Stimulated activated CD4-positive, alpha-beta T cell treated with anti-CD3 and anti-CD28 coated beads, Interleukin-12 subunit alpha, Interleukin-12 subunit beta, amount 100 ng/mL, for 24 hours (primary cell): Measurements from ENCODE around the gene CORO1C.
A peak's percentile ranks its signal among the peaks of the same experiment; 100 is the strongest.
"Not testable (repeated sequence)": the region's sequence is repeated elsewhere in the genome, so short reads cannot be mapped to it uniquely, and the experiment has no call there.

Experiments used
- DNase-seq, 2 experiments: peaks; one replicate each; pipeline ENCODE4 v3.0.0-alpha.2; 2020; ENCODE audit warnings: low read depth in 2 of 2

CORO1C gene

DNA sequence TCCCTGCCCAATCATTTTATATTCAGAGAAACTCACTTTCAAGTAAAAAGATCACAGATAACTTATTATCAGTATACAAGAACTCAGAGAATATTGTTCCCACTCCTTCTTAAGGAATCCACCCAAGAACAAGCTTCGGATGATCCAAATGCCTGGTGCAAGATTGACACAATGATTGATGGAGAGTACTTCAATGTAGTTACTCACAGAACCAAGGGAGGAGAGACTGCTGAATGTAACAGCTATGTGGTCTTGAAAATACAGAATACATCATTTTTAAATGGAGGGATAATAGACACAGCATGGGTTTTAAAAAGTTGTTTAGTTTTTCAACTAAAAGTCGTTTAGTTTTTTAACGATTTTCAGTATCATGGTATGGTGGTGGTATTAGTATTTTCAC is 59.3 kb downstream of the CORO1C start:
- DNase-seq: no peak

DNA sequence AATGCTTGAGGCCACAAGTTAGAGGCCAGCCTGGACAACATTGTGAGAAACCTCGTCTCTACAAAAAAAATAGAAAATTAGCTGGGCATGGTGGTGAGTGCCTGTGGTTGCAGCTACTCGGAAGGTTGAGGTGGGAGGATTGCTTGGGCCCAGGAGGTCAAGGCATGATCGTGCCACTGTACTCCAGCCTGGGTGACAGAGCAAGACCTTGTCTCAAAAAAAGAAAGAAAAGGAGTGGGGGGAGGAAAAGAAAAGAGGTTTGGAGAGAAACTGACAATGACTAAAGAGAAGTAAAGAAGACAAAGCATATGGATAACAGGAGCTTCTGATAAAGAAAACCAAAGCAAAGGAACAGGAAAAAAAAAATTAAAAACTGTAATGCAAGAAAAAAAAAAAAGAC is 60.2 kb downstream of the CORO1C start:
- DNase-seq: no peak

DNA sequence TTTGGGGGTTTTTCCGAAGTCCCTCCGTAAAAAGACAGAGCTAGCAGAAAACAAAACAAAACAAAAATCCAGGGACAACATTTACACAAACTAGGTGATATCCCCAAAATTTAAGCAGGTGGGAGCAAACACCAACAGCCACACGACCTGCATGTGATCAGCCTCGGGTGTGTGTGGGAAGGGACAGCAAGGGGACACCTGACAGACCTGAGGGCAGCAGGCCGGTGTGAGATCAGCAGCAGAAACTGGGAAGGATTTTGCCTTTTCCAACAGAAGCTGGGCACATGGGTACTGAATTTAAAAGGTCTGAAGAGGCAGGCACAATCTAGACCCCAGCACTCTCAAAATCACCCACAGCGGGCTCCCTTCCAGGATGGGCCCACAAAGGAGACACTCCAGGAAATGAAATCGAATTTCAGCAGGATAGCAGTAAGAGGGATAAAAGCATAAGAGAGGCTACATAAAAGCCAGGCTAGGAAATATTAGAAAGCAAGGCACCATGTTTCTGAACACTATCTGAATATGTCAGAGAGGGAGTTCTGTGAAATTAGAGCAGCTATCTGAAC is 61.2 kb downstream of the CORO1C start:
- no peak for DNase-seq

DNA sequence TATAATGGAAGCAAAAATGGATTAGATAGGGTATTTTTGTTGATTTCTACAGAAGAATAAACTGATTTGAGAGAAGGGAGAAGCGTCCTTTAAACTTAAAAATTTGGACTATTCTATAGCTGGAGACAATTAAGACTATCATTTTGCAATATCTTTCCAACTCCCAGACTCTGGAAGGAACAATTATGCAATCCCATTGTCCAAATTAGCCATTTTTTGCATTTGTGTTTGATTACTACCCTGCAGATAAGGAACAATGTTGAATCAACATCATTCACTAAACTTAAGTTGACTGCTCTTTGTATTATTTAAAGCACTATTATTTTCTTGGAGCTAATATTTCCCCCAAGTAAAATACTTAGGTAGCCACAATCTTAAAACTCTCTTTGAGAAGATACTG is 62.8 kb downstream of the CORO1C start:
- DNase-seq: no peak

DNA sequence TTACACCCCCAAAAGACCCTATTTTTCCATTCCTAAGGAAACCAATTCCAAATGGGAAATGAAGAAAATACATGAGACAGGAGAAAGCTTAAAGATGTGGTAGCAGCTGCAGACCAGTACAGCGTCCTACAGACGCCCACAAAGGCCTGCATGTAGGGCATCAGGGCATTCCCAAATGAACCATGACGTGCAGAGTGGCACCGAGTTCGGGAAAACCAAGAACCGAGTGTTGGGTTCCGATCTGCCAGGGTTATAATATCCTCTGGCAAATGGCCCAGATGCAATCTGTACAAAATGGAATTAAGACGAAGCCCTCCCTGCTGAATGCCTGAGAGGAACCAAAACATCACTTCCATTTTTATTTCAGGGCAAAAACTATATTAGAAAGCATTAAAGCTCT is 63.3 kb downstream of the CORO1C start:
- no peak for DNase-seq

DNA sequence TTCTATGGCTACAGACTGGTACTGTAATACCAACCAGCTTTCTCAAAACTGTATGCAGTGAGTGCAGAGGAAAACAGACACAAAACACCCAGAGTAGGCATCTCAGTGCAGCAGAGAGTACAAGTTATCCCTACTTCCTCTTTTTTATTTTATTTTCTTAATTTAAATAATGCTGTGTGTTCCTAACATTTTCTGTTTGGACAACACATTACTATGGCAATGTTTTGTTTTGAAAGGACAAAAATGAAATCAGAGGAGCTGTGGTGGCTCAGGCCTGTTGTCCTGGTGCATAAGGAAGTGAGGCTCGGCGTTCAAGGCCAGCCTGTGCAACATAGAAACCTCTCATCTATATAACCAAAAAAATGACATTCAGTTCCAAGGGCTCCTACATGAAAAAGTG is 64.0 kb downstream of the CORO1C start:
- DNase-seq: no peak

DNA sequence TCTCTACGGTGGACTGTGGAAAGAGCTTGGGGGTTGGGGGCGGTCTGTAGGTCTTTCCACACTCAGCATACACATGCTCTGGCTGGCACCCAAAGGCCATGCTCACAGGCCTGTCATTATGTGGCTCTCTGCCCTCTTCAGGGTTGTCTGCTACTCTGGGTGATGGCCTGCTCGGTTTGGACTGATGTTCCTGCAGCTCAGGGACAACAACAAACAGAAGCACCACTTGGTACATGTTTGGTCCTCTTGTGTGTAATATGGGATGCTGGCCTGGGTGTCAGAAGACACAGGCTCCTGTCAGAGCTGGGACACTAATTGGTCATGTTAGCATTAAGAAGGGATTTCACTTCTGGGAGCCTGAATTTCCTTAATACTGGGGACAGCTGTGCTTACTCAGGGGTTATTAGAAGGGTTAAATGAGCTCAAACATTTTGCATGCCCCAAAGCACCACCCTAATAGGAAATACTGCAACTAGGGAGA is 64.9 kb downstream of the CORO1C start:
- DNase-seq: no peak

DNA sequence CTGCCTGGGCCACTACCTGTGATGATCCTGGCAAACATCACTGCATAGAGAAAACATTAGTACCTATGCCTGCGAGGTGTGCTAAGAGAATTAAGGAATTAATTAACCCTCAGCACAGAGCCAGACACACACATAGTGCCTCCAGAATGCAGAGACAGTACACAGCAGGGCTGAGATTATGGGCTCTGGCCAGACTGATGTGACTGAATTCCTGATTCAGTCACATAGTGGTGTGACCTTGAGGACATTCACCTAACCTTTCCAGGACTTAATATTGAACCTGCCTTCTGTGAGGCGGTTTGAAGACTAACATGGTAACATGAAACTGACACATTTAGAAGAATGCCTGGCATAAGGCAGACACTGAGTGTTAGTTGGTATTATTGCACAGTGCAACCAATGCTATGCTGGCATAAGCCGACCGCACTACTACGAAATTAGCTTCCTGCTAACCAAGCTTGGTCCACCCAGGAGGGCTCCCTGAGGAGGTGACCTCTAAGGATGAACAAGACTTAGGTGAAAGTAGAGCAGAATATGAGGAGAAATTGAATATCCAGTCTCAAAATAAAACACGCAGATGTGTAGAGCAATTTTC is 65.6 kb downstream of the CORO1C start:
- DNase-seq: no peak

DNA sequence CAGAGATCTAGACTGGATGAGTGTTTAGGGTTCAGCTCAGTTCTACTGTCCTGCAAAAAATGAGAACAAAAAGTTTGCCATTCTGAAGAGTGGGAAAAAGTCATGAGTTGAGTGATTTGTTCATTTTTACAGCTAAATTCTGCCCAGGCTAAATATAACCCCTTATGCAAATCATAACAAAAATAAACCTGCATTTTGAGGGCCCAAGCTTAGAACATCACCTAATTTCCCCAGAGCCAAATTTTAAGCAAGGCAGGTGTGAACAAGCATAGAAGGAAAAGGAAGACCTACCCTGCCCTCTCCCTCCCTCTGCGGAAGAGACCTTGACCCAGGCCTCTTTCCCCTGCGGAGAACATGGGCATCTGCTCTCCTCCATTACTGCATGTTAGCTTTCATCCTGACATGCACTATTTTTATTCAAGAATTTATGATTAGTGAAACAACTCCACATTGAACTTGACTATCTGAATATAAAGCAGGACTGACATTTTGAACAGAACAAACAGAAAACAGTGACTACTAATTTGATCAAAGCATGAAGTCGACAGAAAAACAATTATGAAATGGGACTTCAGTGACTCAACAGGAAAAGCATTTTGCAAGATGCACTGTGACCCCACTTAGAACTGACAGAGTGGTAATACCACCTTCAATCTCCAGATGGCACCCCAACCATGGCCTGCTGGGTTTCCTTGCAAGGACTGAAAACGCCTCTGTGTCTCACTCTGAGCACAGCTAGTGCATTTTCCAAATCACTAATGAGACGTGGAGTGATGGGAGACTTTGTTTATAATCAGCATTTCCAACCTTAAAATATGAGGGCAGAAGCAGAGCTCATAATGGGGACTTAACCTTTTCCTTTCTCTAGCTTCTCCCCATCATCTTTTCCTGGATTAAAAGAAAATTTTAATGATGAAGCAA is 66.7 kb downstream of the CORO1C start:
- peak; percentile 69 to 81 for DNase-seq

DNA sequence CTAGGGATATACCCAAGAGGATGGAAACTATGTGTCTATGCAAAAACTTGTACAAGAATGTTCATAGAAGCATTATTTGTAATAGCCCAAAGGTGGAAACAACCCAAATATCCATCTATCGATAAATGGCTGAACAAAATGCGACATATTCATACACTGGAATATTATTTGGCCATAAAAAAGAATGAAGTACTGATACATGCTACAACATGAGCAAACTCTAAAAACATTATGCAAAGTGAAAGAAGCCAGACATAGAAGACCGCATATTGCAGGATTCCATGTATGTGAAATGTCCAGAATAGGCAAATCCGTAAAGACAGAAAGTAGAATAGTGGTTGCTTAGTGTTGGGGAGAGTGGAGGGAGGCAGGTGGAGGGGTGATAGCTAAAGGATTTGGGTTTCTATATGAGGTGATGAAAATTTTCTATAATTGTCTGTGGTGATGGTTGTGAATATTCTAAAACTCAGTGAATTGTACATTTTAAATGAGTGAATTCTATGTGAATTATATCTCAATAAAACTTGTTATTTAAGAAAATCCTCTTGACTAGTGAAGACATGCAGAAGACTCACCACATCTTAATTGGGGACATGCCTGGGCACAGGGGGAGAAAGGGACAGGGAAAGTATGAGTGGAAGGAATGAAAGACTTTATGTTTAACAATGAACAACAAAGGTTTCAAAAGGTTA is 67.8 kb downstream of the CORO1C start:
- no peak for DNase-seq

DNA sequence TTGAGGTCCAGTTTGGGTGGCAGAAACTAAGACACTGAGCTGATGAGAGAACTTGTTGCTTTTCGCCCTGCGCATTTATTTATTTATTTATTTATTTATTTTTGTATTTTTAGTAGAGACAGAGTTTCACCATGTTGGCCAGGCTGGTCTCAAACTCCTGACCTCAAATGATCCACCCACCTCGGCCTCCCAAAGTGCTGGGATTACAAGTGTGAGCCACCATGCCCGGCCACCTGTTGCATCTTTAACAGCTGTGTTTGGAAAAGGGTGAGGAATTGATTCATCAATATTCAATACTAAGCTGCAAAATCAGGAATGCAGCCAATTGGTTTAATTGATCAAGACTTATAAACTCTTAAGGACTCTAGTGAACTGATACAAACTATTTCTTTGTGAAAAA is 73.2 kb downstream of the CORO1C start:
- DNase-seq: not testable (repeated sequence)

DNA sequence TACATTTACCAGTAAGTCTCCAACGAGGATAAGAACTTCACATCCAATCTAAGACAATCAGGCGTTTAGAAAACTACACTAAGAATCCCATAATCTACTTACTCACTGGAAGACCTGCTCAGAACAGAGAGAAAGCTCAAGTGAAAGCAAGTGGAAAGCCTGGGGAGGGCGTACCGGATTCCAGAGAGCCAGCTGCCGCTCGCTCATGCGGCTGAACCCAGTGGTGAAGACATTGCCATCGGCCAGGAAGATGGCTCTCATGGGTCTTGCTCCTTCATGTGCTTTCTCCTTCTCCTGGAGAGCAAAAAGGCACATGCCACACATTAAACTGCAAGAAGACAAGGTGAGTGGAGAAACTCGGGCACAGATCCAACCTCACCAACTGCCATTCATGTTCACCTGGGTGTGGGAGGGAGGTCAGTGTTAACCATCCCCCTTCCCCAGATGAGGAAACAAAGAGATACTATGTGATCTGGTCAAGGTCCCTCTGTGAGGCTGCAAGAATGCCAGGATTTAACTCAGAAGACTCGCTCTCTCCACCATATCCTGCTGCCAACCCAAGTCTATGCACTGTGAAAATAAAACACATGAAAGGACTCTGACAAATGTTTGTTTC is 74.1 kb downstream of the CORO1C start:
- no peak for DNase-seq

DNA sequence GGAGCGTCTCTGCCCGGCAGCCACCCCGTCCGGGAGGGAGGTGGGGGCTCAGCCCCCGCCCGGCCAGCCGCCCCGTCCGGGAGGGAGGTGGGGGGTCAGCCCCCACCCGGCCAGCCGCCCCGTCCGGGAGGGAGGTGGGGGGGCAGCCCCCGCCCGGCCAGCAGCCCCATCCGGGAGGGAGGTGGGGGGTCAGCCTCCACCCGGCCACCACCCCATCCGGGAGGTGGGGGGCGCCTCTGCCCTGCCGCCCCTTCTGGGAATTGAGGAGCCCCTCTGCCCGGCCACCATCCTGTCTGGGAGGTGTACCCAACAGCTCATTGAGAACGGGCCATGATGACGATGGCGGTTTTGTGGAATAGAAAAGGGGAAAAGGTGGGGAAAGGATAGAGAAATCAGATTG is 75.1 kb downstream of the CORO1C start:
- DNase-seq: not testable (repeated sequence)

DNA sequence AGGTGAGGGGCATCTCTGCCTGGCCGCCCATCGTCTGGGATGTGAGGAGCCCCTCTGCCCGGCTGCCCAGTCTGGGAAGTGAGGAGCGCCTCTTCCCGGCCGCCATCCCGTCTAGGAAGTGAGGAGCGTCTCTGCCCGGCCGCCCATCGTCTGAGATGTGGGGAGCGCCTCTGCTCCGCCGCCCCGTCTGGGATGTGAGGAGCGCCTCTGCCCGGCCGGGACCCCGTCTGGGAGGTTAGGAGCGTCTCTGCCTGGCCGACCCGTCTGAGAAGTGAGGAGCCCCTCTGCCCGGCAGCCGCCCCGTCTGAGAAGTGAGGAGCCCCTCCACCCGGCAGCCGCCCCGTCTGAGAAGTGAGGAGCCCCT is 75.5 kb downstream of the CORO1C start:
- DNase-seq: not testable (repeated sequence)

DNA sequence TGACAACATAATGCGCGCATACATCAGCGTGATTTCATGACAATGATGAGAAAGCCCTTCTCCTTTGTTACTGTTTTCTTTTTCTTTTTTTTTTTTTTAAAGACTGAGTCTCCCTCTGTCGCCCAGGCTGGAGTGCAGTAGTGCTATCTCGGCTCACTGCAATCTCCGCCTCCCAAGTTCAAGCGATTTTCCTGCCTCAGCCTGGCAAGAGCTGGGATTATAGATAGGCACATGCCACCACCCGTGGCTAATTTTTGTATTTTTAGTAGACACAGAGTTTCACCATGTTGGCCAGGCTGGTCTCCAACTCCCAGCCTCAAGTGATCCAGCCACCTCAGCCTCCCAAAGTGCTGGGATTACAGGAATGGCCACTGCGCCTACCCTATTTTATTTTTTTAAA is 76.7 kb downstream of the CORO1C start:
- not testable (repeated sequence) for DNase-seq

DNA sequence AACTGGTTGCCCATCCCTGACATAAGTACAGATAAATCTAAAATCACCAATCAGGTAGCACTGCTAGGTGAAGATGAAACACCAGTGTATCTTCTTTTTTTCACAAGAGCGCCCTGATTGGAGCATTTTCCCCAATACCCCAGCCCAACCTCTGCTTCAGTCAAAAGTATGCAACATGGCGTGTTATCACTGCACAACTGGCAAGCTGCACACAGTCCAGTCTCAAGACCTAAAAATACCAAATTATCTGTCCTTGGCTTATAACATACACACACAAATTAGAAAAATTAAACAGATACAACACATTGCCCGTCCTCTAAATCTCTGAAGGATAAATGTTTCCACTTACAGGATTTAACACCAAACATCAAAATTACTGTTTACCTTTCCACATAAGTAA is 77.4 kb downstream of the CORO1C start:
- DNase-seq: no peak

DNA sequence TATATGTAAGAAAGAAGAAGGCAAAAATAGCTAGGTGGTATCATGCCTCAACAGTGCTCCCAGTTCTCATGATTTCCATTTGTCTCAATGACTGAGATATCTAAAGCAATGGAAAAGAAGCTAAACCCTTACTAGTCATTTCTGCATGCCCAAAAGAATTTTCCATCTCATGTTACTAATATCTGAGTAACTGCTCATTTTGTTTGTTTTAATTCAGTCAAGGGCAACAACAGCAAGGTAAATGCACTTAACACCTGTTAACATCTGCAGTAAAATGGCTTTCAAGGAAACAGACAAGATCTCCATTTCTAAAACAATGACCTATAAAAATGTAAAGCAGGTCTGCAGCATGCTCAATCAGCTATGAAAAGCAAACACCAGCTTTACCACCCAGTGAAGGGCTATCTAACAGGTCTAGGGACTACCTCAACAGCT is 78.2 kb downstream of the CORO1C start:
- no peak for DNase-seq

DNA sequence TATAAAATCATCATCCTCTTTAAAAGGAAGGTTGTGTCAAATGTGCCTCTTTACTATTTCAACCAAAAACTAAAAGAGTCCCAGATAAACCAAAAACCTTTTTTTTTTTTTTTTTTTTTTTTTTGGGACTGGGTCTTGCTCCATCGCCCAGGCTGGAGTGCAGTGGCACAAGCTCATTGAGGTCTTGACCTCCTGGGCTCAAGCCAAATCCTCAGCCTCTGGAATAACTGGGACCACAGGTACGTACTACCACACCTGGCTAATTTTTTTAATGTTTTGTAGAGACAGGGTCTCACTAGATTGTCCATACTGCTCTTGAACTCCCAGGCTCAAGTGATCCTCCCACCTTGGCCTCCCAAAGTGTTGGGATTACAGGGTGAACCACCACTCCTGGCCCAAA is 81.2 kb downstream of the CORO1C start:
- DNase-seq: no peak

DNA sequence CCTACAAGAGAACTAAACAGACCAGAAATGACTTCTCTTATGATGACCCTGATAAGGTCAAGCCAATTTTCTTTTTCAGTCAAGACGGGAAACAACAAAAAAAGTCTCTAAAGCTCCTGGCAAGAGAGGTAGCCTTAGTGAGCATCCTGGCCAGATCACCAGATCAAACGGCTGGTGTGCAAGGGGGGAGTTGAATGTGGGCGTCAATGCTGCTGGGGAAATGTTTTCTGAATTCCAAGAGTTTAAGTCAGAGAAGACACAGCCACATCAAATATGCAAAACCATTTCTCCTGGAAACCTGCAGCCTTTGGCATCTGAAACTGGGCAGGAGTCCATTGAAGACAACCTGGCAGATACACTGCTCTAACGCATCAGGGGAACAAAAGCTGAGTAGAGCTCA is 81.6 kb downstream of the CORO1C start:
- DNase-seq: no peak

DNA sequence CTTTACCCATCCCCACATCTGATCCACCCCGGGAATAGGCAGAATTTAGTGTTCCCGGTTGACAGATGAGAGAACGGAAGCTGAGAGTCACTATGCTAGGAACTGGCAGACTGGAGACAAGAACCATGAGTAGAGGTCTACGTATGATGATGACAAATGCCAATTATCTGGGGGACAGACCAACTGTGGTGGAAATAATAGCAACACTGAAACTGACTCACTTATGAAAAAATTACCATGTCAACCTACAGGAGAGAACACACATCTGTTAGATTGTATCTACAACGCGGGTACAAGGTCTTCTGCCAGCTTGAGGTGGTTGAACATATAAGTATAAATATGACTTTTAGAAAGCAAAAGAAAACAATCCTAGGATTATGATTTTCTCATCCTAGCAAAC is 82.2 kb downstream of the CORO1C start:
- no peak for DNase-seq

DNA sequence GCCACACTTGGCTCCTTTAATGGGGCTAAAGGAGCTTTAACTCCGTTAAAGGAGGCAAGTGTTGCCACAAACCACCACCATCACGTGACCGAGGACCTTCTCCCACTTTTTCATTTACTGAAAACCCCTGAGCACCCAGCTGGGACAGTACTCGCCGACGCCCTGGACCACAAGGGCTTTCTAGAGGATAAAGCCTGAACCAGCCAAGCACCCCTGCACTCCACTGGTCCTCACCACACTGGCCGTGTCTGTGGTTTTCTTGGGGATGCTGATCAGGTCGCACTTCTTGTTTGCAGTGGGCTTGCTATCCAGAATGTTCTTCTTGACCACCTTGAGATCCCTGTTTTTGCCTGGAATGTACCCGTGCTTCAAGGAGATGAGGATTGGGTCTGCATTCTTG is 82.9 kb downstream of the CORO1C start:
- no peak for DNase-seq
